GM23338 (cell line): ENCODE data around the gene PTPRN2. TPM values are rescaled to one million over a fixed set of nuclear protein-coding genes. Genes with fewer than 3 reads are reported as not detected.

Experiments used
- ATAC-seq: fragments of 200-7000 bp; cut with Tn5 transposase; 3 replicates; pipeline ENCODE4 v1.9.1; 2020
- DNase-seq: peaks from one replicate; pipeline ENCODE4 v3.0.0-alpha.2; 2015; ENCODE audit warnings: low spot score
- H2AFZ ChIP-seq: fragments of 200-600 bp; sonication (generic); 2 replicates; pipeline ENCODE4 v1.8.0; 2016; ENCODE audit warnings: antibody characterized with exemption, mild to moderate bottlenecking, moderate library complexity
- H3F3A ChIP-seq: fragments of 200-600 bp; sonication (generic); replicated peaks from 2 replicates; pipeline ENCODE4 v1.8.0; 2017; ENCODE audit warnings: antibody characterized with exemption, mixed run types, low read depth
- H3K27ac ChIP-seq: fragments of 200-600 bp; sonication (generic); 2 replicates; pipeline ENCODE4 v1.6.1; 2016; ENCODE audit warnings: low read depth
- H3K27me3 ChIP-seq: fragments of 200-600 bp; sonication (generic); 2 replicates; pipeline ENCODE4 v1.8.0; 2016; ENCODE audit warnings: mild to moderate bottlenecking, mixed run types, moderate library complexity; ENCODE audit not compliant: insufficient read depth
- H3K36me3 ChIP-seq: fragments of 200-600 bp; sonication (generic); 2 replicates; pipeline ENCODE4 v1.8.0; 2016; ENCODE audit warnings: mild to moderate bottlenecking; ENCODE audit not compliant: insufficient read depth
- H3K4me1 ChIP-seq: fragments of 200-600 bp; sonication (generic); 2 replicates; pipeline ENCODE4 v1.8.0; 2016; ENCODE audit warnings: mild to moderate bottlenecking, moderate library complexity; ENCODE audit not compliant: insufficient read depth
- H3K4me2 ChIP-seq: fragments of 200-600 bp; sonication (generic); 2 replicates; pipeline ENCODE4 v1.7.1; 2017; ENCODE audit warnings: mixed run types
- H3K4me3 ChIP-seq: fragments of 200-600 bp; sonication (generic); 2 replicates; pipeline ENCODE4 v1.6.1; 2016; ENCODE audit warnings: mixed run types
- H3K79me2 ChIP-seq: fragments of 200-600 bp; sonication (generic); replicated peaks from 2 replicates; pipeline ENCODE4 v1.8.0; 2017; ENCODE audit warnings: mild to moderate bottlenecking; ENCODE audit not compliant: insufficient read depth
- H3K9me2 ChIP-seq: fragments of 200-600 bp; sonication (generic); 2 replicates; pipeline ENCODE4 v1.8.0; 2017; ENCODE audit not compliant: insufficient read depth
- H4K20me1 ChIP-seq: fragments of 200-600 bp; sonication (generic); replicated peaks from 2 replicates; pipeline ENCODE4 v1.8.0; 2017; ENCODE audit warnings: mild to moderate bottlenecking; ENCODE audit not compliant: insufficient read depth
- H3K27ac Mint-ChIP-seq: 2 replicates; pipeline ENCODE4 v1.8.0; 2020; ENCODE audit warnings: inconsistent platforms, mild to moderate bottlenecking, moderate library complexity, mixed read lengths
- H3K27me3 Mint-ChIP-seq: 3 replicates; pipeline ENCODE4 v1.8.0; 2022; ENCODE audit warnings: low read depth, mild to moderate bottlenecking, moderate library complexity, mixed read lengths, inconsistent platforms; ENCODE audit not compliant: insufficient read depth, poor library complexity
- H3K36me3 Mint-ChIP-seq: 3 replicates; pipeline ENCODE4 v1.8.0; 2021; ENCODE audit warnings: low read depth, mild to moderate bottlenecking, inconsistent platforms, moderate library complexity, mixed read lengths
- H3K4me1 Mint-ChIP-seq: 3 replicates; pipeline ENCODE4 v1.8.0; 2020; ENCODE audit warnings: mild to moderate bottlenecking, inconsistent platforms, mixed read lengths
- H3K4me3 Mint-ChIP-seq: 3 replicates; pipeline ENCODE4 v1.8.0; 2021; ENCODE audit warnings: moderate library complexity, mild to moderate bottlenecking, inconsistent platforms, mixed read lengths
- H3K9me3 Mint-ChIP-seq: 3 replicates; pipeline ENCODE4 v1.8.0; 2020; ENCODE audit warnings: moderate library complexity, mild to moderate bottlenecking, inconsistent platforms, mixed read lengths
- CREB1 ChIP-seq: fragments of 250-450 bp; sonication (Bioruptor Pico); IDR thresholded peaks from 2 replicates; pipeline ENCODE4 v1.5.0; 2020; ENCODE audit warnings: low read depth, mild to moderate bottlenecking, moderate library complexity
- CTCF ChIP-seq, 2 experiments: fragments of 200-600 bp in 1 of 2; sonication (generic) in 1 of 2; conservative IDR thresholded peaks; 2 replicates each; pipeline versions ENCODE4 v1.5.1 to v1.6.1; 2016 to 2017; ENCODE audit warnings: antibody characterized with exemption in 2 of 2, low read depth in 2 of 2, mild to moderate bottlenecking in 2 of 2, moderate library complexity in 1 of 2
- EZH2 ChIP-seq: fragments of 200-600 bp; sonication (generic); IDR thresholded peaks from one replicate; pipeline ENCODE4 v1.8.0; 2017; ENCODE audit warnings: antibody characterized with exemption, mild to moderate bottlenecking, low read depth; ENCODE audit not compliant: unreplicated experiment
- JUNB ChIP-seq: IDR thresholded peaks from one replicate; pipeline ENCODE4 v1.6.1; 2016; ENCODE audit warnings: antibody characterized with exemption; ENCODE audit not compliant: unreplicated experiment
- NANOG ChIP-seq: IDR thresholded peaks from 2 replicates; pipeline ENCODE4 v1.6.1; 2016; ENCODE audit warnings: antibody characterized with exemption, borderline replicate concordance
- POLR2AphosphoS5 ChIP-seq: IDR thresholded peaks from 2 replicates; pipeline ENCODE4 v1.6.1; 2016; ENCODE audit warnings: antibody characterized with exemption, low read depth
- STAT1 ChIP-seq: IDR thresholded peaks from one replicate; pipeline ENCODE4 v1.6.1; 2016; ENCODE audit warnings: antibody characterized with exemption; ENCODE audit not compliant: unreplicated experiment
- ZNF462 ChIP-seq: fragments of 250-450 bp; sonication (Bioruptor Pico); IDR thresholded peaks from 2 replicates; pipeline ENCODE4 v1.5.0; 2020; ENCODE audit warnings: mild to moderate bottlenecking, moderate library complexity
- polyA plus RNA-seq: library from polyadenylated mRNA; unstranded; fragments of >200 nt; fragmentation: Nextera tagmentation; extraction: Ambion mirVana; gene quantifications from 2 replicates; pipeline ENCODE4 v1.2.1, GENCODE V29; 2016
- total RNA-seq: library from RNA; depleted of rRNA; stranded (reverse); fragments of >200 nt; shearing (Covaris generic); gene quantifications from 2 replicates; pipeline ENCODE4 v1.2.3, GENCODE V29; 2014

Gene PTPRN2
- total and polyA plus RNA-seq, 2 experiments from 2014 or later: 0.87 to 4.0 TPM

GRCh38 chr7:158278745-158279320 is 308.8 kb downstream of the PTPRN2 start (continued):
- TF ChIP-seq ZNF462 (CRISPR knock-in tag) (no peak), CREB1 (CRISPR knock-in tag) (no peak), POLR2AphosphoS5 (no peak), NANOG (no peak), EZH2 (no peak), STAT1 (no peak), JUNB (no peak)

DNA sequence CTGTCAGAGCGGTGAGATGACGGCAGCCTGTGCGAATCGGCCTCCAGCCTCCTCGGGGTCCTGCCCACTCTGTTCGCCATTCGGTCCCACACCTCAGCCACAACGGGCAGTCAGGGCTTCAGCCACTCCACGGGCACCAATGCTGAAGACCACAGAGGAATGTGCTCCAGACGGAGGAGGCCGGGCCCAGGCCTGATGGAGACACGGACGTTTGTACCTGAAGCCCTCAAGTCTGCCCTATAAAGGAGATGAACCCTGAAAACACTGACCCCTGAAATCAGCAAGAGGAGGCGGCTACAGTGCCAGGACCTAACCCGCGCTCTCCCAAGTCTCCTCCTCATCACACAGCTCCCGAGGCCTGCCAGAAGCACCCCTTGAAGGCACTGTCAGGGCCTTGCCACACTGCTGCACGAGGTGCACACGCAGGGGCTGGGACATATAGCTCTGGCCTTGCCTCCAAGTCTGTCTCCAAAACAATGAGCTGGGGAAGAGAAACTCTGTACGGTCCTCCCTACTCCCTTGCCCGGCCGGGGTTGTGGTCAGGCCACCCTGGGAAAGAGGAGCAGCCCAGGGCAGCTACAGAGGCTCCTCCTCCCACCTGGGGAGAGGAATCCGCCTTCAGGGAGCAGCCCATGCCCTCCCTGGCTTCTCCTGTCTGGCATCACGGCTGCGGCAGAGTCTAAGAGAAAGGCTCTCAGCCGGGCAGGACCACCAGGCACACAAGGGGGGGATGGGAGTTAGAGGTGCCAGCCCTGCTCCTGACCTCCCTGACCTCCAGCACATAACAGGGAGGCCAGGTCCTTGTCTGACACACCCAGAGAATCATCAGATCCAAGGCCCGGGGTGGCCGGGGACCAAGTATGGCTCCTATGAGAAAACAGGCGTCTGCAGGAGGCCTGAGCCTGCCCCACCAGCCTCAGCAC is 310.1 kb downstream of the PTPRN2 start:
- no peaks in the 10 kb centered on the region for H3F3A ChIP-seq
- Mint-ChIP-seq H3K27me3 (peaks cover 8% of the 10 kb centered on the region), H3K36me3 (peaks cover 33% of the 10 kb centered on the region), H3K9me3 (peaks cover 98% of the 10 kb centered on the region), H3K4me1 (no peaks in the 10 kb centered on the region), H3K27ac (no peak overlapping the region), H3K4me3 (no peak overlapping the region)
- no peaks in the 10 kb centered on the region for H3K36me3 ChIP-seq
- no peaks in the 10 kb centered on the region for H4K20me1 ChIP-seq
- no peaks in the 10 kb centered on the region for H3K4me1 ChIP-seq
- no peaks in the 10 kb centered on the region for H3K79me2 ChIP-seq
- ATAC-seq (no peak), DNase-seq (no peak)
- H3K27me3 ChIP-seq: no peaks in the 10 kb centered on the region
- no peak overlapping the region for H3K4me3 ChIP-seq
- H3K27ac ChIP-seq: no peak overlapping the region
- H3K9me2 ChIP-seq: no peaks in the 10 kb centered on the region
- H3K4me2 ChIP-seq: no peak overlapping the region
- H2AFZ ChIP-seq: no peak overlapping the region
- TF ChIP-seq STAT1 (no peak), CREB1 (CRISPR knock-in tag) (no peak), CTCF (conservative IDR thresholded peaks at IDR 0.05; ENCODE audit: low read depth in 2 of 2) (no peak)
